COLO668 (cell line): ENCODE data around the gene TUBGCP3.

Source experiments
- DNase-seq: peaks from one replicate; lab custom pipeline; 2025; ENCODE audit not compliant: unreplicated experiment; lab: John Stamatoyannopoulos, UW

TUBGCP3 gene

DNA sequence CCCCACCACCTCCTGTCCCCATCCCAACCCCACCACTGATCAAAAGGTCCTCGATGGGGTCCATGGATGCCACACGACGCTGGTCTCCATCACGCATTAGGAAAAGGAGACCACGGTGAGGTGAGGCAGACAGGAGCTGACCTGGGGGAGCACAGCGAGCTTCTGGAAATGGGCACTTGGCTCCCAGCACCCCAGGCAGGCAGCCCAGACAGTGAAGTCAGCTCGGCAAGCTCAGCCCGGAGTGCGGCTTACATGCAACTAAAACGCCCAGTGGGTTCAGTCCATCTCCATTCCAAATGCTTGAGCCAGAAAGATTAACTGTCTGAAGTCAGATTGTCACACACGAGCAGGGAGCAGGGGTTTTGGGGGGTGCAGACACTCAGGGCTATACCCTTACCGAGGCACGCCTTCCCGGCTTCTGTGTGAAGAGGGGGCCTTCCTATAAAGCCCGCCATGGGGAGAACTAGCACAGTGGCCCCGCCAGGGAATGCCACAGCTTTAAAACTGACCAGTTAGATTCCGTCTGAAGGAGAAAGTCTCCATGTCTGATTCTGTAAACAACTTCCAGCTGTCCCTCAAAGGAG lies 132.4 kb downstream of the TUBGCP3 start:
- no peak for DNase-seq

DNA sequence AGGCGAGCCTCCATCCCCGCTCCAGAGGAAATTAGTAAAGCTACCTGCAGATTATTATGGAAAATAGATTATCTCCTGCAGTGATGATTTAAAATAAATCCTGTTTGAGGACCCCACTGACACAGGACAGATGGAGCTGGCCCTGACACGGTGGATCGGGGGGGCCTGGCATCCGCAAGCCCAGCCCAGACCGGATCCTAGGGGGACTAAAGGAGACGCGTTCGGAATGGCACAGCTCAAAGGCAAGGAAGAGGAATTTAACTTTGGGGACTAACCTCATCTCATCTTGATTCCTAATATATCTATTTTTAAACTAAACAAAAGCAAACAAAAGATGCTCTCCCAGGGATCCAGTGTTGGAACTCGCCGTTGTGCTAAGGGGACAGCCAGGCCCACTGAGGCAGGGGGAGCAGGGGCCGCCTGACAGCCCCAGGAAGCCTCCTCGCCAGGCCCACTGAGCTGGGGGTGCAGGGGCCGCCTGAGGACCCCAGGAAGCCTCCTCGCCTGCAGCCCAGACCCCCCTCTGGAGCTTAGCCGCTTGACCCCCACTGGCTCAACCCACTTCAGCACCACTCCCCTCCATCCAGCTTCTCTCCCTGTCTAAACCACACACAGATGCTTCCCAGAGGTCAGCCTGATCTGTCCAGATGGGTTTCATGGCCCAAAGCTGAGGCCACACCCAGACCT lies 133.2 kb downstream of the TUBGCP3 start:
- no peak for DNase-seq

DNA sequence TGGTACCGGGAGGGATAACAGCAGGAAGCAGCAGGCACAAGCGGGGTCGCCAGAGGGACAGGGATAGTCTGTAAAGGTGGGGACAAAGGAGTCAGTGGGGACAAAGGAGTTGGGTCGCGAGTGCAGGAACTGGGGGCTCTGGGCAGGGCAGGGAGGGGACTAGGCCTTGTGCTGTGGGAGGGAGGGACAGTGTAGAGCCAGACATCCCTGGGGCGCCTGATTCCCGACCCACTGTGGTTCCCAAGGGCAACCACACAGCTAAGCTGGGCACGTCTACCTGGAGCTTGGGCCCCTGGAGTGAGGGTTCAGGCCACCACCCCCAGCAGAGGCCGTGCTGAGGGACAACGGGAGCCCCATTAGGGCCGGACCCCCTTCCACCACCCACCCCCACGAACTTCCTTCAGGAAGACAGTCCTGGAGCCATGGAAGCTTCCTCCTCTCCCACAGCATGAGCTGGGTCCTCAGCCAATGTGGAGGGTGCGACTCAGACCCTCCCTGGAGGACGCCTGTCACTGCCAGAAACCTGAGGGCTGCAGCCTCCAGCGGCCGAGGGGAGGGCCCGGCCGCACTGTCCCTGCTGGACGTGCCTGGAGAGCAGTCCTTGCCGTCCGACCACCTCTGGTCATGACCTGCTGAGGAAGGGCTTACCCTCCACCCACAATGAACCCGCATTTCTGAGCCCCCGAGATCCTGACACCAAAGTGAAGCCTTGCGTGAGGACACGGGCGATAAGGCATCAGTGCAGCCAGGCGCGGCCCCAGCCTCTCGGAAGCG lies 133.9 kb downstream of the TUBGCP3 start:
- no peak for DNase-seq

DNA sequence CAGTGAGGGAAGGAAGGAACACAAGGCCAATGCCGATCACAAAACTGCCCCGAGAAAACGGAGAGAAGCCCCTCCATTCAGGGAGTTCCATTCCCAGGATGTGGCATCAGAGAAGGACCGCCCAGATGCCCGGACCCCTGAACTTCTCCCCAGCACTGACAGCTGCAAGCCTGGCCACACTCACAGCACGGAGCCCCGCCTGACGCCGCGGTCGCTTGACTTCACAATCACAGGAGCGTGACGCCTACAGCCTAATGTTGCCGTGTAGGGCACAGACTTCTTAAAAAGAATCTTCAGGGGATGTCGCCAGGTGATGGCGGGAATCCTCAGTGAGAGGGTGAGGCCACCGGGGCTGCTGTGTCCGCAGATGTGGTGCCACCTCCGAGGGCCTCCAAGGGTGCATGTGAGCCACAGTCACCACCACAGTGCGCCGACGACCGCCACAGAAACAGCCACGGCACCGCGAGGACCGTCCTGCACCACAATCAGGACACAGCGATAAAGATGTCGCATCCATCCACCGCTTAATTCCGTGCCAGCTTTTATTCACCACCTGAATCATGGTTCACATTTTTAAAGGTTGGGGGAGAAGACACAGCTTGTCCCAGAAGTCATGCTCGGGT lies 134.6 kb downstream of the TUBGCP3 start:
- DNase-seq: no peak

DNA sequence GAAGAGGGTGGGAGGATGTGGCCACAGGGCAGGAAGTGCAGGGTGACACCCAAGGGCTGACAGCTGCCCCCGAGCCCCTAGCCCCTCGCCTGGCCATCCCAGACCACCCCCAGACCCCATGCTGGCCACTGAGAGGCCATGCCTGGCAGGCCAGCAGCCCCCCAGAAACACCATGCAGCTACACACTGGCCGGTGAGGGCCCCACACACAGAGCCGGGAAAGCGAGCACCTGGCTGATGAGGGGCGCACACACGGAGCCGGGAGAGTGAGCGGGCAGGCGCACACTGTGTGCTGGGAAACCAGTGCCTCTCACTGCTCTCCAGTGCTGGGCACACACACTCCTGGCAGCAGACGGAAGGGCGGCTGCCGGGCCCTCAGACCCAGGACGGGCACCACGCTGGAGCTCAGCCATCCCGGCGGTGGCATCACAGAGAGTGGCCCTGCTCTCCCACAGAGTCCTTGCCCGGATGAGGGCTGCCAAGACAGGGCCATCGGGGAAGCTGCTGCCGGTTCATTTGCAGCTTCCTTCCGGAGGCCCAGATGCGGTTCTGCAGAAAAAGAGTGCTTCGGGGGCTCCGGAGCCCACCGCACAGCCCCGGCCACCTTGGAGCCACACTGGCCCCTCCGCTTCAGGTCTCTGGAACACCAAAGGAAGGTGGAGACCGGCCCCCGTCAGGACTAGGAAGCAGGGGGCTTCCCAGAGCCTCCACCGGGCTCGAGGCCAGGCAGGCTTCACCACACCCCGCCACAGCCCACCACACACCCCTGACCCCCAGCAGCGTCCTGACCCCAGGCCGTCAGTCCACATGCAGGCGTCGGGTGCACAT lies 135.4 kb downstream of the TUBGCP3 start:
- peak; percentile 89 for DNase-seq

DNA sequence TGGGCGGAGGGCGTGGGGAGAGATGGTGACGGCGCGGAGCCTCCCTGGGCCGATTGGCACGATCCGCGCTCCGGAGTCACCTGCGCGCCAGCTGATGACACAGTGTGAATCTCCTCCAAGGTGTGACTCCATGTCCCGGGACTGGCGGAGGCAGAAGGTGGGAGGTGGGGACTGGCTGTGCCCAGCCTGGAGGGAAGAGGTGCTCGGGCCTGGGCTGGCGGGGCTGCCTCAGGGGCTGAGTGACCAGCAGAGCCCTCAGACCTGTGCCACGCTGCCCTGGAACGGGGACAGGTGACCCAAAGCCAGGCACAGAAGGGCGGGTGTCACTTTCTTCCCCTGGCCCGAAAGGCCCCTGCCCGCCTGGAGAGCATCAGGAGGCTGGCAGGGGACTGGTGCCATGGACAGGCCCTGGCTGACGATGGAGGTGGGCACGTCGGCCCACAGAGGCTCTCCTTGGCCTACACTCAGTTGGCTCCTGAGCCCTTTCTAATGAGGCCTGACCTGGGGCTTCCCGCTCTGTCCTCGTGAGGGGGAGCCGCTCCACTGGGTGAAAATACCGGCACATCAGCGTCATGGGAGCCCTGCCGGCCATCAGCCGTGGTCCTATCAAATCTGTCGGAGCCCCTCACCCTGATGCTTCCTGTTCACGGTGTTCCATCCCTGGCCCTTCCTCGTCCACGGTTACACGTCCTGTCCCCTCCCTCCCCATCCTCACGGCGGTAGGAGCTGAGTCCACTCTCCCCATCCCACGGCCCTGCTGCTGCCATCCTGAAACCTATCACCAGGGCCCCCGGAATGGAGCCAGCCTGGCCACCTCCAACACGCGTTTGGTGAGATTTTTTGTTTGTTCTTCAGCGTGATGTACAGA lies 136.2 kb downstream of the TUBGCP3 start:
- DNase-seq: peak; percentile 83

DNA sequence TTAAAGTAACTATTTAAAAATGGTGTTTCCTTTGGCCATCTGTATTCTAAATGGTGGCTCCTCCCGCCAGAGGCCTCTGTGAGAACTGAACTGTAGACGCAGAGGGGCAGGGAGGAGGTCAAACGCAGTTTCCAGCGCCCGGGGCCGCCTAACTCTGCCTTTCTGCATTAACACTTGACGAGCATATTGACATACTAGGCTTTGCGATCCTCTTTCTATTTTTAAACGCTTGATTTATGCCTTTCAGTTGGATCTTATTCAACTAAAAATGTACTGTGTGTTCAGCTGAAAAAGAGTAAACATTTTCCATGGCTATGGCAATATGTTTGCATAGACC lies 137.1 kb downstream of the TUBGCP3 start:
- DNase-seq: peak; percentile 89

DNA sequence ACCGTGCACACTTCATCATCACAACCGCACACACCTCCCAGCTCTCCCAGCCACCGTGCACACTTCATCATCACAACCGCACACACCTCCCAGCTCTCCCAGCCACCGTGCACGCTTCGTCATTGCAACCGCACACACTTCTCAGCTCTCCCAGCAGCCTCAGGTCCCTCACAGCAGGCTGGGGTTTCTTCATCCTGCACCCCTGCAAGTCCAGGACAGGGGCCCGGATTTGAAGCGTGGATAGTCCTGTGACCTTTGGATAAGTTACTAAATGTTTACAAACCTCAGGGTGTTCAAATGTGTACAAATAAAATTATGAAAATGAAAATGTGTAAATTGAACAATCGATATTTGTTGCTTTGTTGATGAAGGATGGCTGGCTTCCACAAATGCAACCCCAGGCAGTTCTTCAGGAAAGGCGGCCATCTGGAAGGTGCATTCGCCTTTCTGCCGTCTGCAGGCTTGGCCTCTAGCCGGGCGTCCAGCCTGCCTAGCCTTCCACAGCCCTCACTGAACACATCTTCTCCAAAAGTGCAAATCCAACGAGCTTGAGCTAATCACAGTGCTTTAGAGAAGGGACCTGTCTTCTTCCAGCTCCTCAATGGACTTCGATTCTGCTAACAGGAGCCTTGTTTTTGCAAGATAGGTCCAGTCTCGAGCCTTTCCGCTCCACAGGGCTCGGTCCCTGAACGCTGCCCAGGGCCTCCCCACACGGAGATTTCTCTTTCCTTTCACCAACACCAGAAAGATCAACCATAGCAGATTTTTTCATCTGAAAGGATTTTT lies 137.6 kb downstream of the TUBGCP3 start:
- DNase-seq: no peak

DNA sequence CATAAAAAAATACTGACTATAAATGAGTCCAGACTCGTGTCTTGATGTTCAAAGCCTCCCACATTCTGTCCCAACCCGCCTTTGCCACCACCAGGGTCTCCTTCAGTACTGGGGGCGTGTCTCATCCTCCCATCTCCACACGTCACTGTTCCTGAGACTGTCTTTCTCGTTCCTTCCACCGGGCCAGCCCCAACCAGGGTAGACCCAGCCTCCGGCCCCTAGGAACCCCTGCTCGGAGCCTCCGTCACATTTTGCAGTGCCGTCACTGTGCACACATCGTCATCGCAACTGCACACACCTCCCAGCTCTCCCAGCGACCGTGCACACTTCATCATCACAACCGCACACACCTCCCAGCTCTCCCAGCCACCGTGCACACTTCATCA lies 138.4 kb downstream of the TUBGCP3 start:
- DNase-seq: no peak

DNA sequence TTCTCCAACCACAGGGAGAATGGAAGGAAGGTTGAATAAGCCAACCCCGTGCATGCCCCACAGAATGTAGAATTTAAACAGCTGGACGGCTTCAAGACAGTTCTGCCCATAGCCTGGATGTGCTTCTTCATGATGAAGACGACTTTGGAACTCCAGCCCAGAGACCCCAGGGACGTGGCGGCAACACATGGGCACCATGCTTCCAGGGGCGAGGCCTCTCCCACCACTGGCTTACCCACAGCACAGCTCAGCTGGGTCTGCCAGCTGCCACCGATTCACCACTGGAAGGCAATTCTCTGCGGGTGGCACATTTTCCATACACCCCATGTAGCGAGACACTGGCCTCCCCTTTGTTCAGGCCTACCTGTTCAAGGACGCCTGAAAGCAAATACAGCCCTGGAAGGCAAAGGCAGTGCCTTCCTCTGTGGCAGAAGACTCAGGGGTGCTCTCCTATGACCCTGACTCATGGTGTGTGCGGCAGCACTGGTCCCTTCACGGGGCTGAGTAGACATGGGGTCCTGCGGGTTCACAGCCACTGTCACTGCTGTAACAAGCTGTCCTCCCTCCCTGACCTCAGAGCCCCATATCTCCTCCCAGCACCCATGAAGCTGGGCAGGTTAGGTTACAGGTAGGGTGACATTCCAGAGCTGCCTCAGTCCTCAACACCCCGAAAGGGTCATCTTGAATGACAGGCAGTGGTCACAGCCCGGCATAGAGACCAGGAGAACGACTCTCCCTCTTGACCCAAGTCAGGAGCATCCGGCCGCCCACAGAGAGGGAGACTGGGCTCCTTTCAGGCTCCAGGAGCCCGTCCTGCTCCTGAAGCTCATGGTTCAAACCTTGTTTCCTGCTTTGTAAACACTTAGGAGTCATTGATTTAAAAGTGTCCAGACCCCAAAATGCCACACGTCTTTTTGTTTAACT lies 139.1 kb downstream of the TUBGCP3 start:
- no peak for DNase-seq

DNA sequence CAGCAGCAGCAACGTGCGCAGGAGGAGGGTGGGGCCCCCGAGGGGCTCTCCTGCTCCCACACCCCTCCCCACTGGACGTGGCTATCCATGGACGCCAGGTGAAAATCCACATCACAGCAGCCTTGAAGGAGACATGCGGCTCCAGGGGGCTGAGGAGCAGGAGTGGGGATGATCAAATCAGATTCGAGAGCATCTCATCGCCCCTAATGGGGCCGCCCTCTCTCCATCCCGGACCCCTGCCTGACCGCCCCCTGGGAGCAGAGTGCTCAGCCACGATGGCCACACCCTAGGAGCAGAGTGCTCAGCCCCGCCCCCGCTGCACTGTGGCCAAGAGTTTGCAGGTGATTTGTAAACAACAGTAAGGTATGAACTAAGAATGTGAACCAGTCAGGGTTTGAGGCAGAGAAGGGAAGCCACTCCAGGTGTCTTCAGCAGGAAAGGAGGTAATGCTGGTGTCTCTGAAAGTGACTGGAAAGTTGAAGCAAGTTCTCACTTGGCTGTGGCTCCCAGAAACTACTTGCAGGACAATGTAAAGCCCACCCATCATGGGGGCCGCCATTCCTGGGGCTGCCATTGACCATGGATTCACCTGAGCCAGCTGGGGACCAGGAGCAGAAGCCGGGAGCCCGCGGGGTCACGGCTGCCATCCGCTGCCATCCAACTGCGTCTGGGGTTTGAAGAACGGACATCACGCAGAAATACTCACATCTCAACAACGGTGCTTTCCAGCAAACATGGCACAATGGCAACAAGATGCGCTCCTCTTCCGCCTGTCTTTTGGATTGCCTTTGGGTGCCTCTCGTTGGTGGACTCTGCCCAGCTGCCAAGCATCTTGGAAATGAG lies 140.0 kb downstream of the TUBGCP3 start:
- DNase-seq: no peak

DNA sequence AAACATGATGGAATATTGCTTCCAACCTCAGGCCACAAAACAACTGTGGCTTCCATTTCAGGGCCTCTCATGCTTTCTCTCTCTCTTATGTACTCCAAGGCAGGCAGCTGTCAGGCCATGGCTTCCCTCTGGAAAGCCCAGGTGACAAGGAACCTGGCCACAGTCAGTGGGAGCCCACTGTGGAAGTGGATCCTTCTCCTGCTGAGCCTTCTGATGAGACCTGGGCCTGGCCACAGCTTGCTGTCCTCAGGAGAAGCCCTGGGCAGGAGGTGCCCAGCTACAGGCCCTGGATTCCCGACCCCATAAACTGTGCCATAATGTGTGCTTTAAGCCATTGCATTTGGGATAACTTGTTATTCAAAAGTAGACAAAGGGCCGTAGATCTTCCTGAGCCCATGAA lies 140.6 kb downstream of the TUBGCP3 start:
- DNase-seq: no peak

DNA sequence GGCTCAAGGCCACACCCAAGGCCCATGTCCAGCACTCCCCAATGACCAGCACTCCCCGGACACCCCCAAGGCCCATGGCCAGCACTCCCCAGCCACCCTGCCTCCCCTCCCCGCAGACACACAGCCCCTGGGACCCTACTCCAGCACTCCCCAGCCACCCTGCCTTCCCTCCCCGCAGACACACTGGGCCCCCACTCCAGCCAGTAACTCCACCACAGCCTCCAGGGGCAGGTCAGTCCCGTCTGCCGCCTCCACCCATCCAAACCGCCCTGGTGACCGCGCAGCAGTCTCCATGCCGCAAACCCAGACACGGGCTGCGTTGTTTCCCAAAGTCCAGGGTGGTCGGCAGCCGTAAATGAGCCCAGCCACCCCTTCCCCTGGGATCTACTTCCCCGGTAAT lies 141.1 kb downstream of the TUBGCP3 start:
- DNase-seq: no peak

DNA sequence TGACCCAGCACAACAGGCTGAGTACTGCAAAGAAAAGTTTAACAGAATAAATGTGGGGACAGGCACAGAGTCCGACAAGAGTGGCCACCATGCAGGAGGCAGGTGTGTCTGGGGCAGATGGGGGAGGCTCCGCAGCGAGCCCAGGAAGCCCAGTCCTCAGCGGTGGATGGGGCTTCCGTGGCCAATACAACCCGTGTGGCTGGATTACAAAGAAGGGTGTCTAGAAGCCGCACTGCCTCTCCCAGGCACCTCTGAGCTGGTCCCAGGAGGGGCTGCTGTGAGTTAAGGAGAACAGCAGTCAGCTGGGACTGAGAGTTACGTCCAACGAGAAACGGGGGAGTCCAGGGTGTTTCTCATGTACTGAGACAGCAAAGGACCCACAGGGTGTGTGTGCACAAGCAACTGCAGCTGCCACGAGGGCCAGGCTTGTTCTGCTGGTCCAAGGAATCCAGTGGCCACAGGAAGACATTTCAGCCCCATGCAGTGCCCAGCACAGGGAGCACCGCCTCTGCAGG lies 141.5 kb downstream of the TUBGCP3 start:
- no peak for DNase-seq

DNA sequence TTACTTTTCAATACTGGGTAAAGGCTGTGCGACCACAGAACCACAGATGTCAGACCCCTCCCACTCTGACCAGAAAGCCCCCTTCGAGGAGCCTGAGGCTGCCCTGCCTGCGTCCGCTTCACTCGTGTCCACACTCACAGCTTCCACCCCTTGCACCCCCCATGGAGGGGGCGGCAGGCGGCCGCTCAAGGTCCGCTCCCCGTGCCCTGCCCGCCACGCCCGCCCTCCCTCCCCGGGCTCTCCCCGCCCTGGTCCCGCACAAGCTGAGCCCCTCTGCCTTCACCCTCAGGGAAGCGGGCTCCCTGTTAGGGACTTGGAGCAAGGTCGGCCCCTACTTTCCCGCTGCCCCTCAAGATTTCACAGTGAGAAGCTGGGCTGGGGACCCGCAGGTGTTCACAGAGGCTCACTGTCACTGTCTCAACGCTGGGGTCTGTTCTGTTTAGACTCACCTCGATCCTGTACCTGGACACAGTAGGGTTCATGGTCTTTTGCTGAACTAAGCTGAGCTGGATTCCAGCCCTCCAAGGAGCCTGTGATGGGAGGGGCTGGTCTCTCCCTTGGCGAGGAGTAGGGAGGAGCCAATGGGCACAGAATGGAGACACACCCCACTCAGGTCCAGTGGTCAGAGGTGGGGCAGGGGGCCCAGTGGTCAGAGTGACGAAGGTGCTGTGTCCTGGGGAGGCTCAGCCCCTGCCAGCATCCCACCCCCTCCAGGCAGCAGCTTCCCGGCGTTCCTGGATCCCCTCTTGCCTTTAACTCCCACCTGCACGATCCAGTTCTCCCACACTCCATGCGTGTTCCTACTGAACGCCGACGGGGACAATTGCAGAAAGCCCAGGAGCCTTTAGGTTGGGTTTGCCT lies 142.3 kb downstream of the TUBGCP3 start:
- no peak for DNase-seq
